Tibial artery (tissue), 4 donors: ENCODE measurements around the gene SCN4B.

Experiments
- DNase-seq, 2 donors: peaks; one replicate each; pipeline ENCODE4 v3.0.0-alpha.2; 2019
- H3K27ac ChIP-seq, 2 donors: fragments of 200-600 bp; sonication (generic) in 1 of 2; 1 replicate in 1 of 2; 2 replicates in 1 of 2; pipeline ENCODE4 v1.5.1; 2018 to 2019; ENCODE audit warnings: mild to moderate bottlenecking in 1 of 2
- H3K27me3 ChIP-seq, 2 donors: fragments of 200-600 bp; sonication (generic) in 1 of 2; one replicate each; pipeline versions ENCODE4 v1.5.1 to v1.6.0; 2016 to 2019
- H3K36me3 ChIP-seq, 3 donors: fragments of 200-600 bp; sonication (generic) in 2 of 3; one replicate each; pipeline ENCODE4 v1.5.1; 2016 to 2019; ENCODE audit warnings: mild to moderate bottlenecking in 2 of 3
- H3K4me1 ChIP-seq, 4 donors: fragments of 200-600 bp; sonication (generic) in 2 of 4; 1 replicate in 3 of 4; 2 replicates in 1 of 4; pipeline ENCODE4 v1.5.1; 2016 to 2019
- H3K4me3 ChIP-seq, 2 donors: fragments of 200-600 bp; sonication (generic) in 1 of 2; 1 replicate in 1 of 2; 2 replicates in 1 of 2; pipeline ENCODE4 v1.5.1; 2018 to 2019; ENCODE audit warnings: mild to moderate bottlenecking in 2 of 2
- H3K9me3 ChIP-seq, 3 donors: fragments of 200-600 bp; sonication (generic) in 1 of 3; one replicate each; pipeline ENCODE4 v1.5.1; 2016 to 2019
- intact Hi-C: fragments of 100-400 bp; cut with DNase I; formaldehyde crosslinking; loops from one replicate; pipeline ENCODE4 v1.15.0; 2023; ENCODE audit warnings: low total_unique reads
- TF ChIP-seq, protein P1 (sequence below), 2 experiments: fragments of 200-600 bp in 1 of 2; fragments of 450-650 bp in 1 of 2; IDR thresholded peaks; one replicate each; pipeline ENCODE4 v1.5.1; 2017 to 2019; ENCODE audit warnings: antibody characterized with exemption in 2 of 2, mild to moderate bottlenecking in 1 of 2, moderate library complexity in 1 of 2

SCN4B gene, protein sequence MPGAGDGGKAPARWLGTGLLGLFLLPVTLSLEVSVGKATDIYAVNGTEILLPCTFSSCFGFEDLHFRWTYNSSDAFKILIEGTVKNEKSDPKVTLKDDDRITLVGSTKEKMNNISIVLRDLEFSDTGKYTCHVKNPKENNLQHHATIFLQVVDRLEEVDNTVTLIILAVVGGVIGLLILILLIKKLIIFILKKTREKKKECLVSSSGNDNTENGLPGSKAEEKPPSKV

DNA sequence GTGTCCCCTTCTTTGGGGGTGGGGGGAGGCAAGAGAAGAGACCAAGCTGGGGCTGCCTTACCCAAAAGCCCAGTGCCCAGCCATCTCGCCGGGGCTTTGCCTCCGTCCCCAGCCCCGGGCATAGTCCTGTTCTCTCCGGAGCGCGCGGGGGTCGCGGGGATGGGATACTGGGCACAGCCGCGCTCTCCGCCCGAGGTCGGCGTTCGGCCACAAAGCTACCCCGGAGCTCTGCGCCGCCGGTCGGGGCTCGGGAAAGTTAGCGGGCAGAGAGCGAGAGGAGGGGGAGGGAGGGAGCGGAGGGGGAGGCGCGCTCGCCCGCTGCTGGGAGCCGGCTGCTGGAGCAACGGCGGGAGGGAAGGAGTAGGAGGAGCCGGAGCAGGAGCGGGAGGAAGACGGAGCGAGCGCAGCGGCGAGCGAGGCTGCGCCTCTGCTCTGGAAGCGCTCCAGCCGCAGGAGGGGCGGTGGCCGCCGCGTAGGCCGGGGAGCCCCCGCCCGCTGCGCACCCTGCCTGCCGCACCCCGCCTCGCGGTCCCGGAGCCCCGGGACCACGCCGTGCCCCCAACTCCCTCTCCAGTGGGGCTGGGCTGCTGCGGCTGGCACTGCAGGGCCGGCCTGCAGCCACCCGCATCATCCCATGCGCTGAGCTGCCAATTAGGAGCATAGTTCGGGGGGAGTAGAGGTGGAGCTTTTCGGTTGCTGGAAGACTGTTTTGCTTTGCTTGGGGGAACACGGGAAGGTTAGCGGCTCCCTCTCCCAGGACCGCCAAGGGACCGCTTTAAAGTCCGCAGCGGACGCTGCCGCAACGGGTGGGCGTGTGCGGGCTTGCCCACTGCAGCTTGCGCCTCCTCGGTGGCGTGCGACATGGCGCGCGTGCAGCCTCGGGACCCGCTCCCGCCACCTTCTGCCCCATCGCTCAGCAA is at the start of gene SCN4B:
Gene SCN4B, minus strand, starts transcription at position 272 of the 920 bp plus-strand sequence. Its CDS starts 150 bp downstream, at position 122.
- peak within 1 kb of the TSS; percentile 44 to 60 for H3K4me3 ChIP-seq
- no peak for DNase-seq
- intact Hi-C loops, result loop anchor here (10.0 kb wide), 1 partner anchor 192 kb away; the partner anchor contains the start of genes CD3D and CD3G
- H3K27me3 ChIP-seq, result peaks cover 0 to 75% of the 10 kb centered on the region in 2 donors
- H3K4me1 ChIP-seq, result peaks cover 0 to 24% (median 16%) of the 10 kb centered on the region in 4 donors
- no peak within 1 kb of the TSS for H3K27ac ChIP-seq
- no peaks in the 10 kb centered on the region for H3K9me3 ChIP-seq
- H3K36me3 ChIP-seq, result no peaks in the 10 kb centered on the region
- TF ChIP-seq, protein P1, sequence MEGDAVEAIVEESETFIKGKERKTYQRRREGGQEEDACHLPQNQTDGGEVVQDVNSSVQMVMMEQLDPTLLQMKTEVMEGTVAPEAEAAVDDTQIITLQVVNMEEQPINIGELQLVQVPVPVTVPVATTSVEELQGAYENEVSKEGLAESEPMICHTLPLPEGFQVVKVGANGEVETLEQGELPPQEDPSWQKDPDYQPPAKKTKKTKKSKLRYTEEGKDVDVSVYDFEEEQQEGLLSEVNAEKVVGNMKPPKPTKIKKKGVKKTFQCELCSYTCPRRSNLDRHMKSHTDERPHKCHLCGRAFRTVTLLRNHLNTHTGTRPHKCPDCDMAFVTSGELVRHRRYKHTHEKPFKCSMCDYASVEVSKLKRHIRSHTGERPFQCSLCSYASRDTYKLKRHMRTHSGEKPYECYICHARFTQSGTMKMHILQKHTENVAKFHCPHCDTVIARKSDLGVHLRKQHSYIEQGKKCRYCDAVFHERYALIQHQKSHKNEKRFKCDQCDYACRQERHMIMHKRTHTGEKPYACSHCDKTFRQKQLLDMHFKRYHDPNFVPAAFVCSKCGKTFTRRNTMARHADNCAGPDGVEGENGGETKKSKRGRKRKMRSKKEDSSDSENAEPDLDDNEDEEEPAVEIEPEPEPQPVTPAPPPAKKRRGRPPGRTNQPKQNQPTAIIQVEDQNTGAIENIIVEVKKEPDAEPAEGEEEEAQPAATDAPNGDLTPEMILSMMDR (IDR thresholded peaks at IDR 0.05), result no peak

DNA sequence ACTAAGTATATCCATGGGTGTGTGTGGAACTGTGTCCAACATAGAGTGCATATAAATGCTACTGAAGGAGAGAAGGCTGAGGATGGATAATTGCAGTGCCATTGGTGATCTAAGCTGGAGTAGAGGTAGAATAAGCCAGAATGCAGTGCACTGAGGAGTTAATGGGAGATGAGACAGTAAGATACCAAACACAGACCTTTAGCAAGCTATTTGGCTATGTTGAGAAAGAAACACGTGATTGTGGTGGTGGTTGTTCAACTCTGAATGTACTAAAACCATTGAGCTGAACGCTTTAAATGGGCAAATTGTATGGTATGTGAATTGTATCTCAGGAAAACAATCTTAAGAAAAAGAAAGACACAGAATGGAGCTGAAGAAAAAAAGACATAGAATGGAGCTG is 49.3 kb upstream of the SCN4B start:
- no peak for DNase-seq
- Histone ChIP-seq H3K36me3 (no peaks in the 10 kb centered on the region), H3K9me3 (no peaks in the 10 kb centered on the region), H3K27me3 (peaks cover 0 to 14% of the 10 kb centered on the region in 2 donors), H3K4me1 (no peaks in the 10 kb centered on the region), H3K27ac (no peak overlapping the region), H3K4me3 (no peak overlapping the region)
- TF ChIP-seq, protein P1 (IDR thresholded peaks at IDR 0.05), result no peak
- intact Hi-C loops, result no loop called here

DNA sequence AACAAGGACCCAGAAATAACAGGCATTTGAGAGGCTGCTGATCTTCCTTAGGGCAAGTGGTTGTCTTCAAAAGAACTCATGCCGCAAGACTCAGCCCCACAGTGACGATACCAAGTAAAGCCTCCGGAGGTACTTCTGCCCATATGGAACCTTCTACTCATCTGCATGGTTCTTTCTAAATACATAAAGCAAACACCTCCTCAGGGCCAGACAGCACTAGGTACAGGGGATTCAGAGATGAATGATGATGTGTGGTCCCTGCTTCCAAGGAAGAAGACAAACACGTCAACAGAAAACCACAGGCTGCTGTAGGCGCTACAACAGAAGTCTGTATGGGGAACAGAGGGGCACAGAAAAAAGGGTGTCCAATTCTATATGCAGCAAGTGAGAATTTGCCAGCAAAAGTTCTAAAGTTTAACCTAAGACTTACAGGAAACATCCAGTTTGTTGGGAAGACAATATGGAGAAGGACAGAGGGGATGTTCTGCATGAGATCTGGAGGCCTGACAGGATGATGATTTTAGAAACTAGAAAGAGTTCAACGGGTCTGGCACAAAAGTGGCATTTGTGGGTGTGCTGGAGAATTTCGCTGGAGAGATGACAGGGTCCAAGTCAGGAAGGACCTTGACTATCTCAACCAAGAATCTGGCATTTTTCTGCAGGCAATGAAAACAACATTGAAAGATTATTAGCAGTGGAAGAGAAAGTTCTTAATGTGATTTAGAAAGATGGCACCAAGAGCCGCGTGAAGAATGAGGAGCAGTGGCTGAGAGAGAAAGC is 48.5 kb upstream of the SCN4B start:
- no peak for DNase-seq
- intact Hi-C loops, result no loop called here
- H3K36me3 ChIP-seq, result no peaks in the 10 kb centered on the region

DNA sequence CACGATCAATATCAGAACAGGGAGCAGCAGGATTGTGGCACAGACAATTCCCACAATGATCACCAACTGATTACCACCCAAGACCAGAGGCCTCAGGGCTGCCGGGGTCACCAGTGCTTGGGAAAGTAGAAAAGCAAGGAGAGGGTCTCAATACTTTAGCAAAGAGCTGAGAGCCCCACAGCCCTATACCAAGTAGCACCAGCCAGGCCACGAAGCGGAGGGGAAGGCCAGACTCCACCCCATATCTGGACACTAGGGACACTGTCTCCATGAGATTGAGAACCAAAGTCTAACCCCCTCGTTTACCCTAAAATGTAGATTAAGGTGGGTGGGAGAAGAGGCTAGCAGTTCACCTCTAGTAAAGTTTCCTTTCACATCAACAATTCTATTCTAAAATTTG is 47.9 kb upstream of the SCN4B start:
- Histone ChIP-seq H3K27me3 (peaks cover 0 to 8% of the 10 kb centered on the region in 2 donors), H3K9me3 (no peaks in the 10 kb centered on the region), H3K36me3 (no peaks in the 10 kb centered on the region), H3K4me3 (no peak overlapping the region), H3K27ac (no peak overlapping the region), H3K4me1 (no peaks in the 10 kb centered on the region)
- no peak for DNase-seq
- intact Hi-C loops, result no loop called here
- TF ChIP-seq, protein P1 (IDR thresholded peaks at IDR 0.05), result no peak

More for the DNA sequence above, 48.5 kb upstream of the SCN4B start:
- H3K9me3 ChIP-seq, result no peaks in the 10 kb centered on the region
- H3K27ac ChIP-seq, result no peak overlapping the region
- no peak overlapping the region for H3K4me3 ChIP-seq
- H3K4me1 ChIP-seq, result no peaks in the 10 kb centered on the region
- peaks cover 0 to 11% of the 10 kb centered on the region in 2 donors for H3K27me3 ChIP-seq
- TF ChIP-seq, protein P1 (IDR thresholded peaks at IDR 0.05), result no peak

DNA sequence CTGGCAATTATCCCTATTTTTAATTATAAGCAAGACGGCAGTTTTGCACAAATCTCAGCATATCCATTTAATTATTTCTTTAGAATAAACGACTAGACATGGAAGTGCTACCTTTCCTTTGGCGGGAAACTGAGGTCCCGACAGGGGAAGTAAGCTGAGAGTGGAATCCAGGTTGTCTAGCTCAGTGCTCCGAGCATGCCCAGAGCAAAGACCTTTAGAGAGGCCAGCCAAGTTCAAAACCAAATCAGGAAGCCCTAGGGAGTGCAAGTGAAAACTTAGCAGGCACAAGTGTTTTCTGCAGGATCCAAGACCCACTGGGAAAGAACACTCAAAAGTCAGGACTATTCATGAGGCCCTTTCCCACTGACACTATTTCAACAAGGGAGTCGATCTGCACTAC is 46.5 kb upstream of the SCN4B start:
- Histone ChIP-seq H3K4me1 (no peaks in the 10 kb centered on the region), H3K36me3 (no peaks in the 10 kb centered on the region), H3K4me3 (no peak overlapping the region), H3K9me3 (no peaks in the 10 kb centered on the region), H3K27ac (no peak overlapping the region), H3K27me3 (peaks cover 0 to 3% of the 10 kb centered on the region in 2 donors)
- TF ChIP-seq, protein P1 (IDR thresholded peaks at IDR 0.05), result no peak
- intact Hi-C loops, result no loop called here
- no peak for DNase-seq
